Measurements from ENCODE around the gene SARNP. TPM values are rescaled to one million over a fixed set of nuclear protein-coding genes. Genes with fewer than 3 reads are reported as not detected.
A peak's percentile ranks its signal among the peaks of the same experiment; 100 is the strongest.

SARNP gene
- total RNA-seq, 1 donor from 2014 or later = 61.9 TPM

DNA sequence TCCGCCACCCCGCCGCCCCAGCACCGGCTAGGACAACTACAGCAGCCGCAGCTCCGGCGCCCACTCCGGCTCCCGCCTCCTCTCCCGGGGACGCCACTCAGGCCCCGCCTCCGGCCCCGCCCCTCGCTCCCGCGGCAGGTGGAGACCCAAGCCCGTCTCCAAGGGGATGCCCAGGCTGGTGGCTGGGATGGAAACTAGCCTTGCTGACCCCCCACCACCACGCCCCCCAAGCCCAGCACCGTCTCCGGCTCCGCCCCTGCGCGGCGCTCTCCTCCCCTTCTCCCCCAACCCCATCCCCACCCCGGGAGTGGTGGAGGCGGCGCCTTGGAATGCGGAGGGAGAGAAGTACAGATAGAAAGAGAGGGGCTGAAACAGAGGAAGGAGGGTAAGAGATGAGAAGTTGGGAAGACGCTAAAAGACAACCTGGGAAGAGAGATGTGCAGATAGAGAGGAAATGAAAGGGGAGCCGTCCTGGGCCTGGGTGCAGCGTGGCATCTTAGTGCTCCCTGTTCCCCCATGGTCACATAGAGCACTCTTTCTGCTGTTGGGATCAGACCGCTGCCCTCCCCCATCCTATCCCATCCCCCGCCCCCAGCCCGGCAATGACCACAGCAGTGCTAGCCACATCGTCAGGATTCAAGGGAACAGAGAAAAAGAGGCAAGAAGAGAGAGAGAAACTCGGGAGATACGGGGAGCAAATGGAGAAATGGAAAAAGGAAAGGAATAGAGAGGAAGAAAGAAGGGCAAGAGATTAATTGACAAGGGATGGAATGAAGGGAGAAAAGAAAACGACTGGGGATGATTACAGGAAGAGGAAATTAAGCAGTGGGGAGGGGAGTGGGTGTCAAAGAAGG, 109.5 kb downstream of the SARNP start, which contains the start of gene ITGA7:
ITGA7 (minus strand) TSS at position 64 of the 854 bp plus-strand sequence. CDS start 222 bp downstream, outside the sequence.
- peak; percentile 77 for DNase-seq (ENCODE audit: low spot score)

Other genes with a start within 250 kb of the SARNP start
- gene OR2AP1, start 245.3 kb downstream of the SARNP start, total RNA-seq = not detected
- not detected for gene OR10P1, start 180.8 kb downstream of the SARNP start, total RNA-seq
- 99.7 TPM for gene ITGA7, start 109.8 kb downstream of the SARNP start, total RNA-seq
- 105 TPM for gene BLOC1S1, start 101.7 kb downstream of the SARNP start, total RNA-seq
- gene RDH5, start 97.3 kb downstream of the SARNP start, total RNA-seq = 5.8 TPM
- 905 TPM for gene CD63, start 88.7 kb downstream of the SARNP start, total RNA-seq
- 7.2 TPM for gene GDF11, start 74.6 kb downstream of the SARNP start, total RNA-seq
- 88.4 TPM for gene ORMDL2, start 317 bp upstream of the SARNP start, total RNA-seq
- gene DNAJC14, start 11.9 kb upstream of the SARNP start, total RNA-seq = 33.0 TPM
- 17.7 TPM for gene MMP19, start 25.2 kb upstream of the SARNP start, total RNA-seq
- 40.9 TPM for gene PYM1, start 110.2 kb upstream of the SARNP start, total RNA-seq
- 155 TPM for gene DGKA, start 113.4 kb upstream of the SARNP start, total RNA-seq
- gene PMEL, start 148.3 kb upstream of the SARNP start, total RNA-seq = 5.8 TPM
- gene CDK2, start 149.1 kb upstream of the SARNP start, total RNA-seq = 23.2 TPM
- 139 TPM for gene RAB5B, start 156.4 kb upstream of the SARNP start, total RNA-seq
- gene SUOX, start 179.6 kb upstream of the SARNP start, total RNA-seq = 58.5 TPM
- 14.6 TPM for gene IKZF4, start 203.3 kb upstream of the SARNP start, total RNA-seq
- gene RPS26, start 224.2 kb upstream of the SARNP start, total RNA-seq = 57.0 TPM